Body of pancreas (tissue), 4 donors: Measurements from ENCODE around the gene CACYBP.

ENCODE experiments used
- CTCF ChIP-seq, 7 experiments: fragments of 450-650 bp in 4 of 7; fragments of 200-600 bp in 3 of 7; sonication (generic) in 3 of 7; IDR thresholded peaks; one replicate each; pipeline ENCODE4 v1.5.1; 2016 to 2019; ENCODE audit warnings: antibody characterized with exemption in 7 of 7
- POLR2A ChIP-seq, 3 donors: fragments of 450-650 bp; IDR thresholded peaks; one replicate each; pipeline ENCODE4 v1.6.1; 2016; ENCODE audit warnings: antibody characterized with exemption in 3 of 3, mild to moderate bottlenecking in 2 of 3

GRCh38 chr1:175036476-175036875 is 36.7 kb downstream of the CACYBP start:
- TF ChIP-seq CTCF (IDR thresholded peaks at IDR 0.05): no peak
- TF ChIP-seq POLR2A (IDR thresholded peaks at IDR 0.05): no peak
